Adrenal gland (tissue), 12 donors: Measurements from ENCODE around the gene ANK3. TPM values are rescaled to one million over a fixed set of nuclear protein-coding genes. Genes with fewer than 3 reads are reported as not detected.

Source experiments
- DNase-seq, 7 donors: peaks; one replicate each; pipeline ENCODE4 v3.0.0-alpha.2; 2019 to 2020
- H3K27ac ChIP-seq, 5 donors: fragments of 200-600 bp; sonication (generic) in 4 of 5; 1 replicate in 3 of 5; 2 replicates in 2 of 5; pipeline versions ENCODE4 v1.5.1 to v1.8.0; 2016 to 2020; ENCODE audit warnings: mild to moderate bottlenecking in 1 of 5
- H3K27me3 ChIP-seq: fragments of 200-600 bp; 2 replicates; pipeline ENCODE4 v1.8.0; 2021
- H3K36me3 ChIP-seq, 2 donors: fragments of 200-600 bp; replicated peaks in 1 of 2; 1 replicate in 1 of 2; 2 replicates in 1 of 2; pipeline versions ENCODE4 v1.5.1 to v1.8.0; 2018 to 2022
- H3K4me1 ChIP-seq, 2 donors: fragments of 200-600 bp; replicated peaks in 1 of 2; 1 replicate in 1 of 2; 2 replicates in 1 of 2; pipeline versions ENCODE4 v1.5.1 to v1.8.0; 2018 to 2021
- H3K4me3 ChIP-seq, 4 donors: fragments of 200-600 bp; sonication (generic) in 3 of 4; one replicate each; pipeline ENCODE4 v1.5.1; 2016 to 2018
- H3K9me3 ChIP-seq, 3 donors: fragments of 200-600 bp; sonication (generic) in 1 of 3; replicated peaks in 1 of 3; 1 replicate in 2 of 3; 2 replicates in 1 of 3; pipeline versions ENCODE4 v1.5.1 to v1.8.0; 2016 to 2021
- CTCF ChIP-seq, 6 experiments: fragments of 450-650 bp in 4 of 6; fragments of 200-600 bp in 2 of 6; sonication (generic) in 1 of 6; IDR thresholded peaks; 1 replicate in 5 of 6; 2 replicates in 1 of 6; pipeline versions ENCODE4 v1.5.1 to v1.8.0; 2016 to 2021; ENCODE audit warnings: antibody characterized with exemption in 6 of 6, mild to moderate bottlenecking in 2 of 6, moderate library complexity in 1 of 6
- POLR2A ChIP-seq, 2 donors: fragments of 450-650 bp; IDR thresholded peaks; one replicate each; pipeline ENCODE4 v1.6.1; 2017; ENCODE audit warnings: antibody characterized with exemption in 2 of 2, mild to moderate bottlenecking in 2 of 2, moderate library complexity in 1 of 2
- WGBS, 4 donors: extraction: QIAGEN DNeasy Blood & Tissue Kit in 2 of 4; methylation state at CpG; one replicate each; pipeline versions ENCODE4 v1.1.5 to v1.1.7; 2013 to 2017; 5-methylcytosine and 5-hydroxymethylcytosine counted together
- intact Hi-C, 2 donors: fragments of 100-400 bp; cut with DNase I; formaldehyde crosslinking; loops; one replicate each; pipeline versions ENCODE4 v1.14.1 to v1.15.0; 2022 to 2023
- polyA plus RNA-seq, 3 donors: library from polyadenylated mRNA; stranded (reverse); fragments of 200-250 nt in 2 of 3; fragments of 350-450 nt in 1 of 3; fragmentation: Illumina TruSeq in 1 of 3; extraction: RNeasy Lipid Tissue Mini Kit (QIAGEN cat#74804) in 1 of 3; gene quantifications; one replicate each; pipeline ENCODE4 v1.2.3, GENCODE V29; 2013 to 2014
- total RNA-seq, 9 donors: library from RNA; depleted of rRNA in 4 of 9; stranded (reverse); fragments of >200 nt in 4 of 9; fragments of 120-200 nt in 1 of 9; fragmentation: NEBNext Ultra II Directional in 1 of 9; extraction: Animal tissue kit (Norgen Biotek cat#: 25700) in 1 of 9; gene quantifications; one replicate each; pipeline versions ENCODE4 v1.1.0 to v1.2.4, GENCODE V29; 2013 to 2023
- donor health status: healthy with polysubstance abuse.
- donor health status: Bipolar disorder and iron deficiency.
- donor health status: DM: yes; HTN: yes; CAD: no.
- donor health status: DM: no; HTN: no; CAD: no.
- donor health status: DM: no; HTN: no; CAD: no.
- donor health status: DM: yes; HTN: yes; CAD: no.

Gene ANK3
- total and polyA plus RNA-seq, 12 donors = 2.6 to 48.1 (median 15.2) TPM

- H3K27ac ChIP-seq = no peak overlapping the region
- intact Hi-C loops = no loop called here
- 71 to 79% (median 73%) methylated on average over 2 of the region's 2 CpGs for WGBS, 4 donors
Measured at GRCh38 chr10:60122190-60122589, 267.5 kb downstream of the ANK3 start.

GRCh38 chr10:60114765-60115586 is 274.7 kb downstream of the ANK3 start:
- Histone ChIP-seq H3K36me3 (no peaks in the 10 kb centered on the region), H3K27me3 (no peaks in the 10 kb centered on the region), H3K9me3 (no peaks in the 10 kb centered on the region), H3K27ac (no peak overlapping the region), H3K4me1 (no peaks in the 10 kb centered on the region), H3K4me3 (no peak overlapping the region)
- WGBS, 4 donors = 57 to 75% (median 58%) methylated on average over 6 of the region's 6 CpGs
- no peak for TF ChIP-seq POLR2A (IDR thresholded peaks at IDR 0.05)
- TF ChIP-seq CTCF (IDR thresholded peaks at IDR 0.05) = peak; percentile 29 to 58 (median 47)
- DNase-seq = peak in 1 of 7 donors; percentile 15
- intact Hi-C loops = loop anchor here (5.0 to 10.0 kb wide), 3 partner anchors 90 to 320 kb away; no protein-coding TSS in a partner anchor

More at GRCh38 chr10:60122190-60122589, 267.5 kb downstream of the ANK3 start:
- no peak overlapping the region for H3K4me3 ChIP-seq
- no peaks in the 10 kb centered on the region for H3K36me3 ChIP-seq
- no peaks in the 10 kb centered on the region for H3K4me1 ChIP-seq
- TF ChIP-seq POLR2A (IDR thresholded peaks at IDR 0.05) = no peak
- no peak for TF ChIP-seq CTCF (IDR thresholded peaks at IDR 0.05)
- no peaks in the 10 kb centered on the region for H3K27me3 ChIP-seq
- H3K9me3 ChIP-seq = no peaks in the 10 kb centered on the region
- no peak for DNase-seq

GRCh38 chr10:60110739-60111138 is 278.9 kb downstream of the ANK3 start:
- no peak for DNase-seq
- WGBS, 4 donors = 77 to 93% (median 86%) methylated on average over 6 of the region's 6 CpGs
- no peaks in the 10 kb centered on the region for H3K9me3 ChIP-seq

More at GRCh38 chr10:60110739-60111138, 278.9 kb downstream of the ANK3 start:
- H3K36me3 ChIP-seq = no peaks in the 10 kb centered on the region
- no peak overlapping the region for H3K27ac ChIP-seq
- no peak for TF ChIP-seq CTCF (IDR thresholded peaks at IDR 0.05)
- no peak for TF ChIP-seq POLR2A (IDR thresholded peaks at IDR 0.05)
- no peaks in the 10 kb centered on the region for H3K27me3 ChIP-seq
- no peak overlapping the region for H3K4me3 ChIP-seq
- intact Hi-C loops = loop anchor here in 1 of 2 donors (10.0 kb wide), 2 partner anchors 94 to 324 kb away; no protein-coding TSS in a partner anchor
- H3K4me1 ChIP-seq = no peaks in the 10 kb centered on the region
